ENCODE measurements around the gene MTA1. TPM values are rescaled to one million over a fixed set of nuclear protein-coding genes. Genes with fewer than 3 reads are reported as not detected.

The MTA1 gene
- polyA plus RNA-seq, 2 of the 4 experiments (the other 2 are of a cell fraction) = 46.8 to 86.7 TPM

DNA sequence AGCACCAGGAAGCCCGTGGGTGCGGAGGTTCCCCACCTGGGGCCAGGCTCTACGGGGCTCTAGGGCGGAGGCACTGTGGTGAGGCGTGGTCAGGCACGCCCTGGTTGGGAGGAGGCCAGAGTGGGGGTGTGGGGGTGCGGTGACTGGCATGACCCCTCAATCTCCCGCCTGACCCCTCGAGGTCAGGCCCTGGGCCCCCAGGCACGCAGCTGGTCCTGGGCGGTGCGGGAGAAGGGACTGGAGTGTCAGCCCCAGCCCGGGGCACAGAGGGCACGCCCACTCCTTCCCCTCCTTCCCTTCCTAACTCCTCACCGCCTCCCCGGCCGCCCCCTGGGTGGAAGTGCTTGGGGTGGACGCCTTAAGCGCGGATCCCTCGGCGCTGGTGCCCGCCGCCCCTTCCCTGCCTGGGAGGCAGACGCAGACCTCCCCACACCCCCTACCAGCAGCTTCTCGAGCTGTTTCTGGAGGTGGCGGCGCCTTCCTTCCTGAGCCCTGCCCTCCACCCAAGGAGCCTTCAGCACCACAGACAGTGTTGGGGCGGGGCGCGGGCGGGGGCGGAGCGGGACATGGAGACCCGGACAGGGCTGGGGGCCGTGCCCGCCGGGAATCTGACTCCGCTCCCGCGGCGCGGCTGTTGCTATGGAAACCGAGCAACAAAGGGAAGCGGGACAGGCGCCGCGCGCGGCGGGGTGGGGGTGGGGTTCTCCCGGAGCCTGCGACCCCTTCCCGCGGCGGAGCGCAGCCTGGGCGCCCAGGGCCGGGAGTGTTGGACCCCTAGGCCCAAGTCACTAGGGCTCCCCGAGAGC is 54.3 kb downstream of the MTA1 start (continued):
- TF ChIP-seq, protein P1, sequence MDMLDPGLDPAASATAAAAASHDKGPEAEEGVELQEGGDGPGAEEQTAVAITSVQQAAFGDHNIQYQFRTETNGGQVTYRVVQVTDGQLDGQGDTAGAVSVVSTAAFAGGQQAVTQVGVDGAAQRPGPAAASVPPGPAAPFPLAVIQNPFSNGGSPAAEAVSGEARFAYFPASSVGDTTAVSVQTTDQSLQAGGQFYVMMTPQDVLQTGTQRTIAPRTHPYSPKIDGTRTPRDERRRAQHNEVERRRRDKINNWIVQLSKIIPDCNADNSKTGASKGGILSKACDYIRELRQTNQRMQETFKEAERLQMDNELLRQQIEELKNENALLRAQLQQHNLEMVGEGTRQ (IDR thresholded peaks at IDR 0.05) = no peak
- TF ChIP-seq, protein P2, sequence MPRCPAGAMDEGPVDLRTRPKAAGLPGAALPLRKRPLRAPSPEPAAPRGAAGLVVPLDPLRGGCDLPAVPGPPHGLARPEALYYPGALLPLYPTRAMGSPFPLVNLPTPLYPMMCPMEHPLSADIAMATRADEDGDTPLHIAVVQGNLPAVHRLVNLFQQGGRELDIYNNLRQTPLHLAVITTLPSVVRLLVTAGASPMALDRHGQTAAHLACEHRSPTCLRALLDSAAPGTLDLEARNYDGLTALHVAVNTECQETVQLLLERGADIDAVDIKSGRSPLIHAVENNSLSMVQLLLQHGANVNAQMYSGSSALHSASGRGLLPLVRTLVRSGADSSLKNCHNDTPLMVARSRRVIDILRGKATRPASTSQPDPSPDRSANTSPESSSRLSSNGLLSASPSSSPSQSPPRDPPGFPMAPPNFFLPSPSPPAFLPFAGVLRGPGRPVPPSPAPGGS (IDR thresholded peaks at IDR 0.05) = no peak
- TF ChIP-seq JUN (IDR thresholded peaks at IDR 0.05) = peak in 1 of 2 experiments; percentile 35; a peak in 2 of 5 replicates
- TF ChIP-seq ZSCAN20 (CRISPR knock-in tag; IDR thresholded peaks at IDR 0.05) = no peak
- TF ChIP-seq, protein P3, sequence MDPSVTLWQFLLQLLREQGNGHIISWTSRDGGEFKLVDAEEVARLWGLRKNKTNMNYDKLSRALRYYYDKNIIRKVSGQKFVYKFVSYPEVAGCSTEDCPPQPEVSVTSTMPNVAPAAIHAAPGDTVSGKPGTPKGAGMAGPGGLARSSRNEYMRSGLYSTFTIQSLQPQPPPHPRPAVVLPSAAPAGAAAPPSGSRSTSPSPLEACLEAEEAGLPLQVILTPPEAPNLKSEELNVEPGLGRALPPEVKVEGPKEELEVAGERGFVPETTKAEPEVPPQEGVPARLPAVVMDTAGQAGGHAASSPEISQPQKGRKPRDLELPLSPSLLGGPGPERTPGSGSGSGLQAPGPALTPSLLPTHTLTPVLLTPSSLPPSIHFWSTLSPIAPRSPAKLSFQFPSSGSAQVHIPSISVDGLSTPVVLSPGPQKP (IDR thresholded peaks at IDR 0.05; ENCODE audit: low read depth, low read length) = no peak
- TF ChIP-seq HOXB5 (CRISPR knock-in tag; IDR thresholded peaks at IDR 0.05) = no peak
- TF ChIP-seq, protein P4, sequence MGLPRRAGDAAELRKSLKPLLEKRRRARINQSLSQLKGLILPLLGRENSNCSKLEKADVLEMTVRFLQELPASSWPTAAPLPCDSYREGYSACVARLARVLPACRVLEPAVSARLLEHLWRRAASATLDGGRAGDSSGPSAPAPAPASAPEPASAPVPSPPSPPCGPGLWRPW (IDR thresholded peaks at IDR 0.05) = no peak
- TF ChIP-seq FOSB (CRISPR knock-in tag; IDR thresholded peaks at IDR 0.05) = no peak
- TF ChIP-seq GATA3 (IDR thresholded peaks at IDR 0.05; ENCODE audit: borderline replicate concordance) = no peak
- TF ChIP-seq, protein P5, sequence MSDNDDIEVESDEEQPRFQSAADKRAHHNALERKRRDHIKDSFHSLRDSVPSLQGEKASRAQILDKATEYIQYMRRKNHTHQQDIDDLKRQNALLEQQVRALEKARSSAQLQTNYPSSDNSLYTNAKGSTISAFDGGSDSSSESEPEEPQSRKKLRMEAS (IDR thresholded peaks at IDR 0.05) = peak; percentile 43; the same call in 1 of the 2 replicates
- TF ChIP-seq HDAC2 (IDR thresholded peaks at IDR 0.05) = no peak
- TF ChIP-seq, protein P6, sequence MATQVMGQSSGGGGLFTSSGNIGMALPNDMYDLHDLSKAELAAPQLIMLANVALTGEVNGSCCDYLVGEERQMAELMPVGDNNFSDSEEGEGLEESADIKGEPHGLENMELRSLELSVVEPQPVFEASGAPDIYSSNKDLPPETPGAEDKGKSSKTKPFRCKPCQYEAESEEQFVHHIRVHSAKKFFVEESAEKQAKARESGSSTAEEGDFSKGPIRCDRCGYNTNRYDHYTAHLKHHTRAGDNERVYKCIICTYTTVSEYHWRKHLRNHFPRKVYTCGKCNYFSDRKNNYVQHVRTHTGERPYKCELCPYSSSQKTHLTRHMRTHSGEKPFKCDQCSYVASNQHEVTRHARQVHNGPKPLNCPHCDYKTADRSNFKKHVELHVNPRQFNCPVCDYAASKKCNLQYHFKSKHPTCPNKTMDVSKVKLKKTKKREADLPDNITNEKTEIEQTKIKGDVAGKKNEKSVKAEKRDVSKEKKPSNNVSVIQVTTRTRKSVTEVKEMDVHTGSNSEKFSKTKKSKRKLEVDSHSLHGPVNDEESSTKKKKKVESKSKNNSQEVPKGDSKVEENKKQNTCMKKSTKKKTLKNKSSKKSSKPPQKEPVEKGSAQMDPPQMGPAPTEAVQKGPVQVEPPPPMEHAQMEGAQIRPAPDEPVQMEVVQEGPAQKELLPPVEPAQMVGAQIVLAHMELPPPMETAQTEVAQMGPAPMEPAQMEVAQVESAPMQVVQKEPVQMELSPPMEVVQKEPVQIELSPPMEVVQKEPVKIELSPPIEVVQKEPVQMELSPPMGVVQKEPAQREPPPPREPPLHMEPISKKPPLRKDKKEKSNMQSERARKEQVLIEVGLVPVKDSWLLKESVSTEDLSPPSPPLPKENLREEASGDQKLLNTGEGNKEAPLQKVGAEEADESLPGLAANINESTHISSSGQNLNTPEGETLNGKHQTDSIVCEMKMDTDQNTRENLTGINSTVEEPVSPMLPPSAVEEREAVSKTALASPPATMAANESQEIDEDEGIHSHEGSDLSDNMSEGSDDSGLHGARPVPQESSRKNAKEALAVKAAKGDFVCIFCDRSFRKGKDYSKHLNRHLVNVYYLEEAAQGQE (IDR thresholded peaks at IDR 0.05) = peak; percentile 84
- no peak for TF ChIP-seq RNF2 (IDR thresholded peaks at IDR 0.05; ENCODE audit: borderline replicate concordance, low read depth)
- no peak for TF ChIP-seq POLR2A (IDR thresholded peaks at IDR 0.05; ENCODE audit: low read length)
- TF ChIP-seq PHF8 (IDR thresholded peaks at IDR 0.05; ENCODE audit: borderline replicate concordance, low read depth) = no peak

DNA sequence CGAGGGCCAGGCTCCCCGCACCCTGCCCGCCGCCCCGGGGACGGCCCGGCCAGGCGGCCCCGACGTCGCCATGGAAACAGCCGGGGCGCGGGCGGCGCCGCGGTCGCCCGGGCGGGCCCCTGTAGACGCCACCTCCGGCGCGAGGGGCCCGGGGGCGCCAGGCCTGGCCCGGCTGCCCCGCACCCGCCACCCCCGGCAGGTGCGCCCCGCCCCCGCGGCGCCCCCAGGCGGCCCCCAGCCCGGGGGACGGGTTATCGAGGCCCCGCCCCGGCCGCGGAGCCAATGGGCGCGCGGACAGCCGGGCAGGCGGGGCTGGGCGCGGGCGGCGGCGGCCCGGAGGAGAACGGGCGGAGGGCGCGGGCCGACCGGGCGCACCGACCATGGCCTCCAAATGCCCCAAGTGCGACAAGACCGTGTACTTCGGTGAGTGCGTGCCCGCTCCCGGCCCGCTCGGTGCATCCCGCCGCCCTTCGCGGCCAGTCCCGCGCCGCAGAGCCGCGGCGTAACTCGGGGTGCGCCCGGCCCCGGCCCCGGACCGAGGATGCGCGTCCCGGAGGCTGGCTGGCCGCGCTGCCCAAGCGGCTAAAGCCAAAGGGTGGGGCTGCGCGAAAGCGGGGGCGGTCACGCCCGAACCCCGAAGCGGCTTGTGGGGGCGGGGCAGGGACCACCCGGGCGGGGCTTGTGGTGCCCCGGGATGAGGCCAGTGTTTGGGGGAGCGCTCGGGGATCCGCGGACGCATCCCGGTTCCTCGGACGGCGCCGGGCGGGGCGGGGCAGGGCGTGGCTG is 55.0 kb downstream of the MTA1 start, which contains the start of gene CRIP2:
Gene CRIP2 (plus strand): TSS at position 339 of the 786 bp plus-strand sequence. CDS start 42 bp downstream, at position 381.
- Histone ChIP-seq H3K4me3 (peak within 1 kb of the TSS; percentile 82), H3K4me1 (peaks cover 66% of the 10 kb centered on the region), H3K27ac (peak within 1 kb of the TSS; percentile 84 to 97), H3K4me2 (peak within 1 kb of the TSS; percentile 99), H3K9me3 (no peaks in the 10 kb centered on the region)
- ChIA-PET POLR2A (no interaction called here), CTCF (interaction anchor here (1.0 to 8.1 kb wide), 6 partner anchors 15 to 58 kb away, joined by 3 to 132 read pairs (median 6); partner anchors contain the start of gene TEDC1)
- FAIRE-seq (no peak), DNase-seq (ENCODE audit: low read depth in 1 of 2, low spot score in 1 of 2) (peak; percentile 51 to 84), ATAC-seq (peak; percentile 10 to 40)
- WGBS (ENCODE audit: missing lambda C conversion rate) = no CpG with 5 or more reads among the region's 118 CpGs
- TF ChIP-seq RFX5 (IDR thresholded peaks at IDR 0.05) (0 out of 2 replicates have a peak, but pooled peaks have one; percentile 9), HOXB5 (CRISPR knock-in tag; IDR thresholded peaks at IDR 0.05) (no peak), JUNB (IDR thresholded peaks at IDR 0.05) (no peak), PHF8 (IDR thresholded peaks at IDR 0.05; ENCODE audit: borderline replicate concordance, low read depth) (peak; percentile 41), POLR2A (IDR thresholded peaks at IDR 0.05; ENCODE audit: low read length) (peak; percentile 42)
- TF ChIP-seq, protein P5 (IDR thresholded peaks at IDR 0.05) = no peak
